HG03460 (cell line): ENCODE data around the gene MXD3.
"Not testable (repeated sequence)": the region's sequence is repeated elsewhere in the genome, so short reads cannot be mapped to it uniquely, and the experiment has no call there.

Source experiments
- ATAC-seq: cut with Tn5 transposase; IDR thresholded peaks from one replicate; pipeline ENCODE4 v1.9.1; 2021; ENCODE audit not compliant: unreplicated experiment

The MXD3 gene

DNA sequence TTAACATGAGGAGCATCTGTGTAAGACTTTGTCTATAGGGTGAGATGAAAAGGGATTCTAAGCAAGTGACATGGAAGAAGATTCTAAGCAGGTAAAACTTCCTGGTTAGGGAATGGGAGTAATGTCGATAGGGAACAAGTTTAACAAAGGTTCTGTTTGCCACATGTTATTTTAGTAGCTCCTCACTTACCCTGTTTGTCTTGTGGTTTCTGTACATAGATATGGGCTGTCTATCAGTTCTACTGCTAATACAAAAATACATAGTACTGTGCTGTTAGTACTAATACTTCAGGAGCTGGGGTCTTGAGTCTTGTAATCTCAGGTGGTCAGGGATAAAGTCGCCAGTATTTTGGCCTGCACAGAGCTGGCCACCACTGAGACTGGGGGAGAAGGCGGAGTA is 41.0 kb downstream of the MXD3 start:
- ATAC-seq, result no peak

DNA sequence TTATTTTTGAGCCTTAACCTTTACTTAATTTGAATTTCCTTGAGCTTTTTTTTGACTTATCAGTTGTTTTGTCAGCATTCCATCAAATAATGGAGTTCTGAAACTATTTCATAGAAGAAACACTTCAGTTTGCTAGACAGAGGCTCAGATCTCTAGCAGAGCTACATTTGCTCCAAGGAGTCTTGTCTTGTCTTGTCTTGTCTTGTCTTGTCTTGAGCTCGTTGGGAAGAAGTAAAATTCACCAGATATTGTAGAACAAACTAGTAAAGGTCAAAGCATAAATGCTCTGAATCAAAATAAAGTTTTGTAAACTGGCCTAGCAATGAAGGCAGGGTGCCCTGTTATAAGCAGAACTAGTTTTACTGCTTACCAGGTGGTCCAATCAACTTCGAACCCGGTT is 41.7 kb downstream of the MXD3 start:
- ATAC-seq, result no peak

DNA sequence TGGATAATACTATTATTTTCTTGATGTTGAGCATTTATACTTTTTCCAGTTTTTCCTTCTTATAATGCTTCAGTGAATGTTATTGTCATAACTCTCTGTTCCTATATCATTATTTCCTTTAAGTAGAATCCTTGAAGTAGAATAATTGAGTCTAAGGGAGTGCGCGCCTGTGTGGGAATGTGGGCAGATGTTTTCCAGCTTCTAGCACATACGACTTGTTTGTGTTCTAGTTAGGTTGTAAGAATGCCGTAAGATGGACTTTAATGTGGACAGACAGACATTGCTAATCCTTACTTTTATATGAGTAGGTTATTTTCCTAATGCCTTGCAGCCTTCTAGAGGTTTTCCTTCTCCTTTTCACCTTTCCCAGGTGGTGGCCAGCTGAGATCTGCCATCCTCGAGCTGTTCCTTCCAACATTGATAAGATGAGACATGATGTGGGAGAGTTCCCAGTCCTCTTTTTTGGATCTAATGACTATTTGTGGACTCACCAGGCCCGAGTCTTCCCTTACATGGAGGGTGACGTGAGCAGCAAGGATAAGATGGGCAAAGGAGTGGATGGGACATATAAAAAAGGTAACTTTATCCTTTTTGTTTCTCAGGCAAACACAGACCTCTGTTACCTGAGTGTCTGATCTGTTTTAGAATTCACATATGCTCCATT is 42.3 kb downstream of the MXD3 start:
- ATAC-seq, result no peak

DNA sequence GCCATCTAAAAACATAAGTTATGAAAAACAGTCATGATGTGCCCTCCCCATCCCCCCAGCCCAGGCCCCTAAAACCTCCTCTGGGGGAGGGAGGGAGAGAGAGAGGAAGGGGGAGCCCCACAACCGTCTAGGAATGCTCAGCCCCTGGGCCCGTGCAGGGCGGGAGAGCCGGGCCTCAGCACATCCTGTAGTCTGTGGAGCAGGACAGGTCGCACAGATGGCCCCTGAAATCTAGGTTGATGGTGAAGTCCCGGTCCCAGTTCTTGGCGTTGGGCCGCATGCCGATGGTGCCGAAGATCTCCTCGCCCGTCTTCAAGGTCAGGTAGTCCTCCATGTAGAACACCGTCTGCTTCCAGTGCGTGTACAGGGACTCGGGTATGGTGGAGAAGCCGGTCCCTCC is 46.3 kb downstream of the MXD3 start:
- no peak for ATAC-seq

DNA sequence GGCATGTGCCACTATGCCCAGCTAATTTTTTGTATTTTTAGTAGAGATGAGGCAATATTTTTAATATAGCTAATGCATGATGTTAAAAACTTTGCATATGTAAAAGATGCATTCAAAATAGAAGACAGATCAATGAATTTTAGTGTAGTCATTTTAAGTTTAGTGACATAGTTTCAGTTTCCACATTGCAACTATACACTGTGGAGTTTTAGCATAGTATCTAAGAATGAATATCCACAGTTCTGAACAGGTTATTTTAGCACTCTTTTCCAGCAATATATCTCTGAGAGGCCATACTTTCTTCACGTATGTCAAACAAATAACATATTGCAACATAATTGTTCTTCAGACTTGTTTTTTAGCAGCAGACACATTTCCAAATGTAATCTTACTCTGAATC is 47.5 kb downstream of the MXD3 start:
- ATAC-seq, result no peak

DNA sequence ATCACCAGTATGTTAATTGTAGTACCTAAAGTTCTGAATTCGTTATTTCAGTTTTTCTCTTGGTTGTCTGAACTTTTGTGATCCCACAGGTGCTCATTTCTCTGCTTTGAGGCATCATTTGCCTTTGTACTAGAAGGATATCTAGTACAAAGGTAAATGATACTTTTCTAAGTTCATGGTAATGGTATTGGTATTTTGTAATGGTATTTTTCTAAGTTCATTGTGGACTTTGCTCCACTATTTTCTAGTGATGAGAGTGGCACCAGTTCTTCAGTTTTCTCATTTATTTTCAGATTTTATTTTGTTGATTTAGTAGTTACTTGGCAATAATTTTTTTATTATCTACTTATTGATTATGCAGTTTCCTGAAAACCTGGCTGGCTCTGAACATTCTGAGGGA is 50.2 kb downstream of the MXD3 start:
- ATAC-seq, result no peak

DNA sequence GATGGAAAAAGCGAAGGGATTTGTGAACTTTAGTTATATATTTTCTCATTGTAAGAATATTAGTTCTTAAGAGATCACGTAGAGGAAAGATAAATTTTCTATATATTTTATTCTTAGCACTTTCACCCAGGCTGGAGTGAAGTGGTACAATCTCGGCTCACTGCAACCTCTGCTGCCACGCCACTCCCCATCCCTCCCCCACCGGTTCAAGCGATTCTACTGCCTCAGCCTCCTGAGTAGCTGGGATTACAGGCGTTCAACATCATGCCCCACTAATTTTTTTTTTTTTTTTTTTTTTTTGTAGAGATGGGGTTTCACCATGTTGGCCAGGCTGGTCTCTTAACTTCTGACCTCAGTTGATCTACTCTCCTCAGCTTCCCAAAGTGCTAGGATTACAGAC is 50.7 kb downstream of the MXD3 start:
- ATAC-seq, result no peak

DNA sequence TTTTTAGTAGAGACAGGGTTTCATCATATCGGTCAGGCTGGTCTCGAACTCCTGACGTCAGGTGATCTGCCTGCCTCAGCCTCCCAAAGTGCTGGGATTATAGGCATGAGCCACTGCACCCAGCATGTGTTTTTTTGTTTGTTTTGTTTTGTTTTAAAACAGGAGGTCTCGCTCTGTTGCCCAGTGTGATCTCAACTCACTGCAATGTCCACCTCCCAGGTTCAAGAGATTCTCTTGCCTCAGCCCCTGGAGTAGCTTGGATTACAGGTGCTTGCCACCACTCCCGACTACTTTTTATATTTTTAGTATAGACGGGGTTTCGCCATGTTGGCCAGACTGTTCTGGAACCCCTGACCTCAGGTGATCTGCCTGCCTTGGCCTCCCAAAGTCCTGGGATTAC is 53.0 kb downstream of the MXD3 start:
- not testable (repeated sequence) for ATAC-seq
